GM12801 (cell line): ENCODE results near the gene PPP1R1C.

ENCODE experiments used
- CTCF ChIP-seq: IDR thresholded peaks from one replicate; pipeline ENCODE4 v1.5.1; 2011; ENCODE audit warnings: control low read depth; ENCODE audit not compliant: insufficient read length; ENCODE audit errors: extremely low read depth

PPP1R1C gene

GRCh38 chr2:181985632-181986205, at the start of gene PPP1R1C:
Gene PPP1R1C (plus strand): TSS chr2:181985853. CDS start chr2:181986111, 258 bp downstream.
- no peak for TF ChIP-seq CTCF

DNA sequence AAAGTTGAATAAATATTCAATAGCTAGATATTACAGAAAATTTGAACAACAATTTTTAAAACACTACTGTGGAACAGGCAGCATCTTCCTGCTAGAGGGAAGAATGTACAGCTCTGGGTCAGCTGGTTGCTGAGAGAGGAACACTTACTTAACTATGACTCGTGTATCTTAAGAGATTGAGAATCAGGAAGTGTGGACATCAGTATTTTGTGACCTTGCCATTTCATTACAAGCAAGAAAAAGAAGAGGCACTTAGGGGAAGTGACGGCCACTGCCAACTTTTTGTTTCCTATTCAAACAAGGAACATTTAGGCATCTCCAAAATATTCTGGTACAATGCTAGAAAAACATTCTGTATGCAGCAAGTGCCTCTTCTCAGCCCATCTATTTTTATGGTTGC, 48.2 kb upstream of the PPP1R1C start:
- no peak for TF ChIP-seq CTCF

- TF ChIP-seq CTCF = no peak
These were observed 42.1 kb upstream of the PPP1R1C start for GRCh38 chr2:181943411-181944124.

DNA sequence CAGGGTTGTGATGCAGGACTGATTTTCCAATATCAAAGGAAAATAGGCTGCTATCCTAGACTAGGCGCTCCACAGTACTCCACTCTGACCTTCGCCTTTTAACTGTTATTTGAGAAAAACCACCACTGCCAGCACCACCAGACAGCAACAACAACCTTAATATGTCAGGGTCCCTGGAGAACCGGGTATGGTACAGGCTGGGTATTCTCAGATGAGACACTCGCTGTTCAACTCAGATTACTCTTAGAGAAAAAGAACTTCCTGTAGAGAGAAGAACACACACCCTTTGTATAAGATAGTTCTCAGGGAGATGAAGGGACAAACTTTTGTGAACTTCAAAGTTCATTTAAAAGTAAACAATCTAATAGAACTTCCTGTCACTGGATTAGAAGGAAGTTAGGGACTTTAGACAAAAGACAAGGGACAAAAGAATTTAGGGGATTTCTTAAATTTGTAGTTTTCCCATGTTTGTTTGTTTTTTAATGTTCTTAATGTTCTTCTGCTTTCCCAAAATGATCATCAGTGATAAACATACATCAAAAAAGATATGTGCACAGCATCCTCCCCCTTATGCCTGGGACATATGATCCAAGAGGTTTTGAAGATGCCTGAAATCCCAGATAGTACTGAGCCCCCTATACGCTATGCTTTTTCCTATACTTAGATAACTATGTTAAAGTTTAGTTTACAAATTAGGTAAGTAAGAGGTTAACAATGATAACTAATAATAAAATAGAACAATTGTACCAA, 41.3 kb upstream of the PPP1R1C start:
- TF ChIP-seq CTCF = no peak

GRCh38 chr2:181944914-181945291, 40.8 kb upstream of the PPP1R1C start:
- no peak for TF ChIP-seq CTCF

DNA sequence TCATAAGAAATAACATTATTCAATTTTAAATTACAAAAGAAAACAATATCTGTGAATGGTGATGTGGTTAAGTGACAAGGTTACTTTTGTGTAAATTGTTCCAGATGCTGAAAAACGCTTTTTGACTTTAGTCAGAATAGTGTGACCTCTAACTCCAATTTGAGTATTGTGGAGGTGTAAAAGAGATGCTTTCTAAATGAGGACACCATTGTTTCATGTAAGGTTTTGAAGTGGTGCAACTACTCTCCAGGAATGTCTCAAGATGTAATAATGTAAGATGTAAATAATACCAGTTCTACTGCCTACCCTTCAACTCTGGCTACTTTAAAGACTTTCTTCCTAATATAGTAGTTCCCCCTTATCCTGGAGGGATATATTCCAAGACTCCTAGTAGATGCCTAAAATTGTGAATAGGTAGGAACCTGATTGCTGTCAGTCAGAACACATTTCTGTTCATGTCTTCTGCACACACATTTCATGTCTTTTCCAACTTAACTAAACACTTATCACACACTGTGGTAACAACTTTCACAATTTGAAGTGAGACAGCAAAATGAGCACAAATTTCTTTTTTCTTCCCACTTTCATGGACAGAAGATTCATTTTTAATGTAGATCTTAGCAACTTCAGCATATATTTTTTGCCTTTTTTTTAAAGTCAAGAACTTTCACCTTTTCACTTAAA, 39.1 kb upstream of the PPP1R1C start:
- no peak for TF ChIP-seq CTCF

- no peak for TF ChIP-seq CTCF
These were observed 38.4 kb upstream of the PPP1R1C start for GRCh38 chr2:181947273-181947672.
